ENCODE results near the gene GABBR1.

DNA sequence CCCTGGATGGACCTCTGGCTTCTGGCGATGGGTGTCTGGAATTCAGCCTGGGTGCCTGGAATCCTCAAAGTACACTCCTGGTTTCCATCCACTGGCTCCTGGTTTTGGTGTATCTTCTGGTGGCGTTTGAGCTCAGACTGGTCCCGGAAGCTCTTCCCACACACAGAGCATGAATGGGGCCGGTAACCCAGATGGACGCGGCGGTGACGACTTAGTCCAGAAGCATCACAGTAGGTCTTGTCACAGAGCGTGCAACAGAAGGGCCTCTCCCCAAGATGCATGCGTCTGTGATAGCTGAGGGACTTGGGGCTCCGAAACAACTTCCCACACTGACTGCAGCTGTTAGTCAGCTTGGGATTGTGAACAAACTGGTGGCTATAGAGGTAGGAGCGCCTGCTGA, 40.2 kb upstream of the GABBR1 start:
- TF ChIP-seq CTCF (IDR thresholded peaks at IDR 0.05) (no peak), POLR2A (IDR thresholded peaks at IDR 0.05; ENCODE audit: low read depth) (no peak)

Data from esophagus muscularis mucosa (tissue), 3 donors.